H1 (cell line): ENCODE results near the gene TNS4.

Source experiments
- TF ChIP-seq, protein P1 (sequence below), 3 experiments: IDR thresholded peaks; 1 replicate in 2 of 3; 2 replicates in 1 of 3; pipeline versions ENCODE4 v1.5.1 to v1.6.1; 2011; ENCODE audit warnings: low read length in 3 of 3, mild to moderate bottlenecking in 3 of 3, inconsistent platforms in 2 of 3, low read depth in 1 of 3, moderate library complexity in 1 of 3; ENCODE audit not compliant: insufficient read depth in 1 of 3; ENCODE audit errors: control extremely low read depth in 1 of 3
- TF ChIP-seq, protein P2 (sequence below): IDR thresholded peaks from 2 replicates; pipeline ENCODE4 v1.6.1; 2012; ENCODE audit warnings: inconsistent platforms

DNA sequence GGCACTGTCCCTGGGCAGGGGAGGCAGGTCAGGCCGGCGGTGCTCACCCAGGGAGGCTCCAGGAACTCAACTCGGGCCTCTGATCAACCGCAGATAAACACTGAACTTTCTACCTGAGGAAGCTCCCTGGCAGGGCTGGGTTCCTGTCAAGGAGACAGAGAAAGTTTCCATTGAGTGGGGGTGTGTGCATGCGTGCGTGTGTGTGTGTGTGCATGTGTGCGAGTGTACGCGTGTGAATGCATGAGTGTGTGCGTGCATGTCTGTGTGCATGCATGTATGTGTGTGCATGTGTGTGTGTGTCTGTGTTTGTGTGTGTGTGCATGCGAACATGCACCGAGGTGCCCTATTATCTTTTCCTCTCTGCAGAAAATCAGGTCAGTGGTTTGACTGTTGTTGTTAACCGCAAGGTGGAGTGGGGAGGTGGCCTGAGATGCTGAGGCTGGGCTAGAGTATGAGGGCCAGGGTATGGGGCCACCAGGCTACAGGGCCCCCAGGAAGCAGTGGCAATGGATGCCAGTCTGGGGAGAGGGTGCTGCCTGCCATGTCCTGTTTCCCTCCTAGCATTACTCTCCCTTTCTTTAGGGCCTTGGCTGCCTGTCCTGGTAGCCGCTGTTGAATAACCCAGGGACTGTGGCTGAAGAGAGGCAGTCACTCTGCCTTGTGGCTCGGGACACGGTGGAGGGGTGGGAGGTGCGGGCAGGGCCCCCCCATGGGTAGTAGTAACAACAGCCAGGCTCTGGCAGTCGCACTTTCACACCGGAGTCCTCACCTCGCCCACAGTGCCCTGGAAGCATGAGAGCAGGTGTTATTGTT lies 39.8 kb upstream of the TNS4 start:
- TF ChIP-seq, protein P1, sequence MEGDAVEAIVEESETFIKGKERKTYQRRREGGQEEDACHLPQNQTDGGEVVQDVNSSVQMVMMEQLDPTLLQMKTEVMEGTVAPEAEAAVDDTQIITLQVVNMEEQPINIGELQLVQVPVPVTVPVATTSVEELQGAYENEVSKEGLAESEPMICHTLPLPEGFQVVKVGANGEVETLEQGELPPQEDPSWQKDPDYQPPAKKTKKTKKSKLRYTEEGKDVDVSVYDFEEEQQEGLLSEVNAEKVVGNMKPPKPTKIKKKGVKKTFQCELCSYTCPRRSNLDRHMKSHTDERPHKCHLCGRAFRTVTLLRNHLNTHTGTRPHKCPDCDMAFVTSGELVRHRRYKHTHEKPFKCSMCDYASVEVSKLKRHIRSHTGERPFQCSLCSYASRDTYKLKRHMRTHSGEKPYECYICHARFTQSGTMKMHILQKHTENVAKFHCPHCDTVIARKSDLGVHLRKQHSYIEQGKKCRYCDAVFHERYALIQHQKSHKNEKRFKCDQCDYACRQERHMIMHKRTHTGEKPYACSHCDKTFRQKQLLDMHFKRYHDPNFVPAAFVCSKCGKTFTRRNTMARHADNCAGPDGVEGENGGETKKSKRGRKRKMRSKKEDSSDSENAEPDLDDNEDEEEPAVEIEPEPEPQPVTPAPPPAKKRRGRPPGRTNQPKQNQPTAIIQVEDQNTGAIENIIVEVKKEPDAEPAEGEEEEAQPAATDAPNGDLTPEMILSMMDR (IDR thresholded peaks at IDR 0.05; ENCODE audit: control extremely low read depth in 1 of 3, insufficient read depth in 1 of 3, low read depth in 1 of 3, low read length in 3 of 3), result no peak
- TF ChIP-seq, protein P2, sequence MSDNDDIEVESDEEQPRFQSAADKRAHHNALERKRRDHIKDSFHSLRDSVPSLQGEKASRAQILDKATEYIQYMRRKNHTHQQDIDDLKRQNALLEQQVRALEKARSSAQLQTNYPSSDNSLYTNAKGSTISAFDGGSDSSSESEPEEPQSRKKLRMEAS, result no peak
